Skin of body (tissue), 2 donors: ENCODE measurements around the gene EIF1B. TPM values are rescaled to one million over a fixed set of nuclear protein-coding genes. Genes with fewer than 3 reads are reported as not detected.

Experiments used
- DNase-seq: peaks from one replicate; lab custom pipeline; 2025; lab: John Stamatoyannopoulos, UW
- total RNA-seq: library from RNA; depleted of rRNA; stranded (reverse); fragments of >200 nt; gene quantifications from one replicate; pipeline ENCODE4 v1.2.3, GENCODE V29; 2014

EIF1B gene
- total RNA-seq, 1 donor from 2014 or later, result 26.4 TPM

DNA sequence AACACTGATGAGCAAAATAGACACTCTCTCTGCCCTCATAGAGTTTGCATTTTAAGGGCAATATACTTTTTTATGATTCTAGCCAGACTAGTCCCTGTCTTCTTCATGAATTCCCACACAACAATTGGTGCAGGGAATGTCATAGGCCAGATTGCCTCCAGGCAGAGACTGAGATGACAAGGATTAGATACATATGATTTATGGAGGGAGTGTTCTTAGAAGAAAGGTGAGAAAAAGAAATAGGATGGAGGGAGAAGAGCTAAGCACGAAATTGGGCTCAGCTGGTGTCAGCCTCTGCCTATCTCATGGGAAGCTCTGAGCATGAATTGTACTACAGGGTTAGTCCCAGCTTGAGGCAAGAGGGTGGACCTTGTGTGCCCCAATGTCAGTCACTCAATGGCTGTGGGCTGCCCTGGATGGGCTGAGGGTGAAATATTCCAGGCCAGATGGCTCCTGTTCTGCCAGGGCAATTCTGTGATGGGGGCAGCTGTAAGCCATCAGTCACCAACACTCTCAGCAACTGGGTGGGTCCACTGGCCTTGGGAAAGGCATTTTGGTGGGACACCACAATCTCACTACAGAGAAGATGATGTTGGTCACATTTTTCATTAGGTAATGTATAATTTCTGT, 31.1 kb downstream of the EIF1B start:
- no peak for DNase-seq

DNA sequence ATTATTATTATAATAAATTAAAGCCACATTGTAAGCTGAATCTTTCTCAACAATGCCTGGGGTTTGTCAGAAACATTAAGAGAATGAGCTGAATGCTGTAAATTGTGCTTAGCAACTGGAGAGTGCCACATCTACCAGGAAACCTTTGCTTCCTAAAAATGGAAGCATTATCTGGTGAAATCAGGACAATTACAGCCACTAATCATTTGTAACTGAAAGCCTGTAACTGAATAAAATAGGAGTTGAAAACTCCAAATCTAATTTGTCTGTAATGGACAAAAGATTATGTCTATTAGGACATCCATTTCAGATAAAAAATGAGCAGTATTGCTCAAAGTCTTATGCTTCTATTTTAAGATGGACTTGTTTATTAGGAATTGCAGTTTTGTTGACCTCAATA, 32.2 kb downstream of the EIF1B start:
- no peak for DNase-seq

DNA sequence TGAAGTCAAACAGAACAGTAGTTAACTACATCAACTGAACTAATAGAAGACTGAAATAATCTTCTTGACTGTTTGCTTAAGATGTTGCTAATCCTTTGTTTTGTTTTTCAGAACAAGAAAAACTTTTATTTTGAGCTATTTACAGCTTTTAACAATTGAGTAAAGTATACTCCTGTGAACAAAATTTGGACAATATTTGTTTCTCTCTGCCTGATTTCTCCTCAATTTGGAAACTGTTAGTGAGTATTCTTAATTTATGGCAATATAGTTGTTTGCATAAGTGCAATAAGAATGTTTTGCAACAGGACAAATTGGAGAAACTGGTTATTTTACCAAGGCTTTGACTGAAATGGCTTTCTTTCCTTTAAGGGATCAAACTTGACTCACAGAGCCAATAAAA, 41.0 kb downstream of the EIF1B start:
- DNase-seq, result no peak

DNA sequence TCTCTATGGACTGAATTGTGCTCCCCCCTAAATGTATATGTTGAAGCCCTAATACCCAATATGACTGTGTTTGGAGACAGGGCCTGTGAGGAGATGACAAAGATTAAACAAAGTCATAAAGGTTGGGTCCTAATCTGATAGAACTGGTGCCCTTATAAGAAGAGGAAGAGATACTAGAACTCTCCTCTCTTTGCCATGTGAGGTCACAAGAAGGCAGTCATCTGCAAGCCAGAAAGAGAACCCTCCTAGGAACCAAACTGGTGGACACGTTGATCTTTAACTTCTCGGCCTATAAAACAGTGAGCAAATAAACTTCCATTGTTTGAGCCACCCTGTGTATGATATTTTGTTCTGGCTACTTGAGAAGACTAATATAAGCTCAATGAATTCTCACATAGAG, 45.9 kb downstream of the EIF1B start:
- no peak for DNase-seq

DNA sequence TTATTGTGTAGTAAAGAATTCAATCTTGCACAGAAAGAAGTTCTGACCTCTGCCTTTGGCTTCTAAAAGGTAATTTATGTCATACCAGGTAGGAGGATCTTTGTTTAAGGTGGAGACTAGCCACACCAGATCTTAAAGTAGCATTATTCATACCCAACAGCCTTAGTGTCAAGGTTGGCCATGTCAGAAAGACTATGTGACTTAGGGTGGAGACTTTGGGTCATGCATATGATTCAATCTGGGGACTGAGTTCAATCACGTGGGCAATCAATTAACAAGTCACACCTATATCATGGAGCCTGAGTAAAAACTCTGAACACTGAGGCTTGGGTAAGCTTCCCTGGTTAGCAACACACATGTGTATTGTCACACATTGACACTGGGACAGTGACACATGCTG, 48.9 kb downstream of the EIF1B start:
- DNase-seq, result no peak

Other genes starting within 250 kb of the EIF1B start
- gene ENTPD3, start 77.5 kb downstream of the EIF1B start, total RNA-seq, result 0.79 TPM
- 287 TPM for gene RPL14, start 147.6 kb downstream of the EIF1B start, total RNA-seq
- 5.6 TPM for gene ZNF619, start 167.4 kb downstream of the EIF1B start, total RNA-seq
- gene ZNF620, start 196.3 kb downstream of the EIF1B start, total RNA-seq, result 1.6 TPM
- gene ZNF621, start 215.3 kb downstream of the EIF1B start, total RNA-seq, result 12.9 TPM